HEK293T (cell line): Measurements from ENCODE around the gene PSPN.

Experiments
- CTCF ChIA-PET: fragments of 350-600 bp; formaldehyde crosslinking; extraction: SDS; loops from one replicate; lab custom pipeline; 2021; ENCODE audit warnings: antibody characterized with exemption, inconsistent platforms; lab: Yijun Ruan, JAX
- POLR2A ChIA-PET: fragments of 350-600 bp; formaldehyde crosslinking; extraction: SDS; loops from one replicate; lab custom pipeline; 2020; ENCODE audit warnings: antibody characterized with exemption, inconsistent platforms; lab: Yijun Ruan, JAX
- DNase-seq: peaks from one replicate; pipeline ENCODE4 v3.0.0; 2012; ENCODE audit warnings: mixed read lengths; ENCODE audit errors: extremely low spot score
- ARNT ChIP-seq: fragments of 450-650 bp; IDR thresholded peaks from 2 replicates; pipeline ENCODE4 v1.6.1; 2017; ENCODE audit warnings: mild to moderate bottlenecking
- BHLHE40 ChIP-seq: fragments of 450-650 bp; IDR thresholded peaks from 2 replicates; pipeline ENCODE4 v1.6.1; 2016; ENCODE audit warnings: mild to moderate bottlenecking, moderate library complexity, borderline replicate concordance
- CTBP1 ChIP-seq: fragments of 450-650 bp; IDR thresholded peaks from 2 replicates; pipeline ENCODE4 v1.6.1; 2016; ENCODE audit warnings: borderline replicate concordance
- ELF4 ChIP-seq: fragments of 450-650 bp; IDR thresholded peaks from 2 replicates; pipeline ENCODE4 v1.6.1; 2017; ENCODE audit warnings: antibody characterized with exemption
- FOXA1 ChIP-seq: fragments of 450-650 bp; IDR thresholded peaks from 2 replicates; pipeline ENCODE4 v1.6.1; 2016; ENCODE audit warnings: mild to moderate bottlenecking
- FOXK2 ChIP-seq: fragments of 450-650 bp; IDR thresholded peaks from 2 replicates; pipeline ENCODE4 v1.6.1; 2016; ENCODE audit warnings: mild to moderate bottlenecking
- FOXM1 ChIP-seq: fragments of 450-650 bp; IDR thresholded peaks from 2 replicates; pipeline ENCODE4 v1.6.1; 2017; ENCODE audit warnings: mild to moderate bottlenecking, borderline replicate concordance
- HDGF ChIP-seq: fragments of 450-650 bp; IDR thresholded peaks from 2 replicates; pipeline ENCODE4 v1.6.1; 2017; ENCODE audit warnings: antibody characterized with exemption, borderline replicate concordance
- L3MBTL2 ChIP-seq: fragments of 450-650 bp; conservative IDR thresholded peaks from 2 replicates; pipeline ENCODE4 v1.6.1; 2016; ENCODE audit warnings: mild to moderate bottlenecking
- LEF1 ChIP-seq: fragments of 450-650 bp; IDR thresholded peaks from 2 replicates; pipeline ENCODE4 v1.6.1; 2017; ENCODE audit warnings: mild to moderate bottlenecking, borderline replicate concordance
- NFRKB ChIP-seq: fragments of 450-650 bp; IDR thresholded peaks from 2 replicates; pipeline ENCODE4 v1.6.1; 2016; ENCODE audit warnings: mild to moderate bottlenecking, moderate library complexity
- PKNOX1 ChIP-seq: fragments of 450-650 bp; IDR thresholded peaks from 2 replicates; pipeline ENCODE4 v1.6.1; 2016
- SP1 ChIP-seq: fragments of 450-650 bp; IDR thresholded peaks from 2 replicates; pipeline ENCODE4 v1.6.1; 2017
- SUZ12 ChIP-seq: fragments of 450-650 bp; IDR thresholded peaks from 2 replicates; pipeline ENCODE4 v1.6.1; 2016; ENCODE audit warnings: mild to moderate bottlenecking
- TARDBP ChIP-seq: fragments of 450-650 bp; IDR thresholded peaks from 2 replicates; pipeline ENCODE4 v1.6.1; 2016
- ZNF384 ChIP-seq: fragments of 450-650 bp; IDR thresholded peaks from 2 replicates; pipeline ENCODE4 v1.6.1; 2016

Gene PSPN

GRCh38 chr19:6325614-6326013, 50.1 kb downstream of the PSPN start:
- ChIA-PET CTCF (no interaction called here), POLR2A (interaction anchor here (1.3 kb wide), 1 partner anchor 13 kb away, joined by 3 read pairs; no protein-coding TSS in a partner anchor)
- no peak for DNase-seq
- no peak for TF ChIP-seq L3MBTL2
- TF ChIP-seq FOXM1: no peak
- TF ChIP-seq ARNT: no peak
- no peak for TF ChIP-seq BHLHE40
- no peak for TF ChIP-seq ZNF384
- TF ChIP-seq TARDBP: no peak
- TF ChIP-seq SP1: no peak
- no peak for TF ChIP-seq HDGF
- no peak for TF ChIP-seq PKNOX1
- no peak for TF ChIP-seq LEF1
- TF ChIP-seq FOXA1: no peak
- TF ChIP-seq FOXK2: no peak
- TF ChIP-seq ELF4: no peak
- TF ChIP-seq SUZ12: no peak
- no peak for TF ChIP-seq CTBP1
- no peak for TF ChIP-seq NFRKB
